Endothelial cell (in vitro differentiated cells): Measurements from ENCODE around the gene FAM174B. TPM values are rescaled to one million over a fixed set of nuclear protein-coding genes. Genes with fewer than 3 reads are reported as not detected.

Experiments
- DNase-seq: peaks from one replicate; pipeline ENCODE4 v3.0.0; 2021; ENCODE audit warnings: low spot score
- H3K27ac Mint-ChIP-seq: one replicate; pipeline ENCODE4 v1.8.0; 2021; ENCODE audit warnings: mixed read lengths, inconsistent platforms; ENCODE audit not compliant: unreplicated experiment
- H3K27me3 Mint-ChIP-seq: one replicate; pipeline ENCODE4 v1.8.0; 2021; ENCODE audit warnings: mild to moderate bottlenecking, moderate library complexity, mixed read lengths, inconsistent platforms; ENCODE audit not compliant: unreplicated experiment
- H3K36me3 Mint-ChIP-seq: one replicate; pipeline ENCODE4 v1.8.0; 2021; ENCODE audit warnings: mild to moderate bottlenecking, low read depth, mixed read lengths, inconsistent platforms; ENCODE audit not compliant: unreplicated experiment
- H3K4me1 Mint-ChIP-seq: one replicate; pipeline ENCODE4 v1.8.0; 2021; ENCODE audit warnings: mild to moderate bottlenecking, mixed read lengths, inconsistent platforms; ENCODE audit not compliant: unreplicated experiment
- H3K4me3 Mint-ChIP-seq: one replicate; pipeline ENCODE4 v1.8.0; 2021; ENCODE audit warnings: mild to moderate bottlenecking, mixed read lengths, inconsistent platforms; ENCODE audit not compliant: unreplicated experiment
- H3K9me3 Mint-ChIP-seq: one replicate; pipeline ENCODE4 v1.8.0; 2021; ENCODE audit warnings: mixed read lengths, inconsistent platforms; ENCODE audit not compliant: unreplicated experiment
- CTCF ChIP-seq: fragments of 200-600 bp; sonication (generic); IDR thresholded peaks from one replicate; pipeline ENCODE4 v1.5.0; 2021; ENCODE audit warnings: antibody characterized with exemption; ENCODE audit not compliant: unreplicated experiment
- total RNA-seq: library from RNA; stranded (reverse); fragmentation: NEBNext Ultra II Directional; extraction: Animal tissue kit (Norgen Biotek cat#: 25700); gene quantifications from one replicate; pipeline ENCODE4 v1.2.1, GENCODE V29; 2021; ENCODE audit not compliant: unreplicated experiment

The FAM174B gene
- total RNA-seq, 1 donor from 2014 or later = 163 TPM

DNA sequence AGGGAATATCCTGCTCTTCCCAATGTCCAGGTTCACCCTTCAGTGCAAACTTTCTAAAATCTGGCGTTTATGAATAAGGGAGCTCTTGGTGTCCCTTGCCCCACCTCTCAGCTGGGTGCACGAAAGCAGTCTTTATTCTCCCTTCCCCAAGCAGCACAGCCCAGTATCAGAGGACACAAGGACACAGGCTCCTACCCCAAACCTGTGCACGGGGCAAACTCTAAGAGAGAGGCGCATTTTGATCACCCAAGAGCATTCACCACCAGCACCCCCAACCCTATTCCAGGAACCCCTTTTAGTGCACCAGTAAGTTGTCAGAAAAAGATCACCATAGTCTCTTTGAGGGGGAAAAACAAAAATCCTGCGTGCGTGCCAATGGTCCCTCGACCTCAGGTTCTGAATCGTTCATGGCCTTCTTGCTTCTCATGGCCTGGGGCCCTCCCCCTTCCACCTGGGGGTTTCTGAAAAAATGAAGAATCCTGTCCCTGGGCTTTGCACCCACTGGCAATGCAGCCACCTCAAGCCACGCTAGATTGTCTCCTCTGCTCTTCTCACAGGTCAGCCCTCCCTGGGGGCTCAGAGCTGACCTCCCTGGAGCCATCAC is 78.9 kb downstream of the FAM174B start:
- Mint-ChIP-seq H3K9me3 (no peaks in the 10 kb centered on the region), H3K4me1 (peaks cover 56% of the 10 kb centered on the region), H3K27me3 (peaks cover 10% of the 10 kb centered on the region), H3K4me3 (no peak overlapping the region), H3K27ac (peak overlapping the region; percentile 13), H3K36me3 (peaks cover 10% of the 10 kb centered on the region)
- TF ChIP-seq CTCF = no peak
- DNase-seq = no peak

DNA sequence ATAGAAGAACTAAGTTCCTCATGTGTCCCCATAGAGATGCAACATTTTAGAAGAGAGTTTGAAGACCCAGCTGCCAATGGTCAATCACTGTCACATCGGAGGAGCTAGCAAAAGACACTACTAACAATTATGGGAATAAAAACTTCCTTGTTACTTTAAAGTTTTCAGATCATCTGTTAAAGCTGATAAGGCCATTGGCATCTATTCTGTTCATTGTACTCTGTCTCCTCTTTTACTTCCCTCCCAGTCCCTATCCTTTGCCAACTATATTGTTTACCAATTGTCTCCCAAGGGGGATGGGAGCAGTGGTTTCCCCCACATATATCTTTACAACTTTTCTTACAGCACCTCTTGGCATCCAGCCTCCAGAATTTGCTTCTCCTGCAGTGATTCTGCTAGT is 81.0 kb downstream of the FAM174B start:
- Mint-ChIP-seq H3K27ac (no peak overlapping the region), H3K27me3 (peaks cover 10% of the 10 kb centered on the region), H3K4me3 (no peak overlapping the region), H3K9me3 (no peaks in the 10 kb centered on the region), H3K36me3 (peaks cover 23% of the 10 kb centered on the region), H3K4me1 (peaks cover 68% of the 10 kb centered on the region)
- no peak for DNase-seq
- TF ChIP-seq CTCF = no peak

- H3K4me3 Mint-ChIP-seq = no peak overlapping the region
- H3K9me3 Mint-ChIP-seq = no peaks in the 10 kb centered on the region
- peaks cover 10% of the 10 kb centered on the region for H3K27me3 Mint-ChIP-seq
- TF ChIP-seq CTCF = no peak
- peaks cover 24% of the 10 kb centered on the region for H3K36me3 Mint-ChIP-seq
- no peak for DNase-seq
- peaks cover 68% of the 10 kb centered on the region for H3K4me1 Mint-ChIP-seq
- no peak overlapping the region for H3K27ac Mint-ChIP-seq
These were observed 81.4 kb downstream of the FAM174B start for GRCh38 chr15:92574161-92574560.

- peaks cover 37% of the 10 kb centered on the region for H3K36me3 Mint-ChIP-seq
- H3K27me3 Mint-ChIP-seq = peaks cover 4% of the 10 kb centered on the region
- no peak for DNase-seq
- H3K9me3 Mint-ChIP-seq = no peaks in the 10 kb centered on the region
- no peak for TF ChIP-seq CTCF
- peaks cover 54% of the 10 kb centered on the region for H3K4me1 Mint-ChIP-seq
- no peak overlapping the region for H3K4me3 Mint-ChIP-seq
- H3K27ac Mint-ChIP-seq = peak overlapping the region; percentile 72
These were observed 83.8 kb downstream of the FAM174B start for GRCh38 chr15:92571824-92572223.

DNA sequence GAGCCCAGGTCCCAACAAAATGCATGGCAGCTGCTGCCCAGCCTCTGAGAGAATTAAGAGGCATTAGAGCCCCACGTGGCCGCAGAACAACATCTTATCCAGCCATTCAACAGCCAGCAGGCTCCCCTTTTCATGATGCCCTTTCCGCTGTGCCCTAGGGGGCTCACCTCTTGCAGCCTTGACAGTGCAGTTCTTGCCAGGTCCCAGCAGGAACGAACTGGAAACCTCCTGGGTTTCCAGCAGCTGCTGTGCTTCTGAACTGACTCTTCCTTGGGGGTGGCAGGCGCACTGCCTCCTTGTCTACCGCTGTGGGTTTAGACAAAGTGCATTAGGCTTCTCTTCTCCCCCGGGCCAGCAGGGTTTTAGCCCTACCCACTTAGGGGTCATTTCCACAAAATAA is 85.2 kb downstream of the FAM174B start:
- DNase-seq = no peak
- H3K4me1 Mint-ChIP-seq = peaks cover 46% of the 10 kb centered on the region
- H3K36me3 Mint-ChIP-seq = peaks cover 45% of the 10 kb centered on the region
- peaks cover 6% of the 10 kb centered on the region for H3K27me3 Mint-ChIP-seq
- no peak overlapping the region for H3K4me3 Mint-ChIP-seq
- no peaks in the 10 kb centered on the region for H3K9me3 Mint-ChIP-seq
- H3K27ac Mint-ChIP-seq = no peak overlapping the region
- TF ChIP-seq CTCF = no peak
